HG03521 (cell line): ENCODE results near the gene HSD3B2.
"Not testable (repeated sequence)": the region's sequence is repeated elsewhere in the genome, so short reads cannot be mapped to it uniquely, and the experiment has no call there.

Experiments
- ATAC-seq: cut with Tn5 transposase; IDR thresholded peaks from one replicate; pipeline ENCODE4 v1.9.1; 2021; ENCODE audit warnings: mild to moderate bottlenecking, moderate library complexity; ENCODE audit not compliant: unreplicated experiment

Gene HSD3B2

GRCh38 chr1:119414950-119415349, at the start of gene HSD3B2:
Gene HSD3B2 (plus strand): TSS chr1:119415150. CDS start chr1:119415420, 270 bp downstream.
- no peak for ATAC-seq

DNA sequence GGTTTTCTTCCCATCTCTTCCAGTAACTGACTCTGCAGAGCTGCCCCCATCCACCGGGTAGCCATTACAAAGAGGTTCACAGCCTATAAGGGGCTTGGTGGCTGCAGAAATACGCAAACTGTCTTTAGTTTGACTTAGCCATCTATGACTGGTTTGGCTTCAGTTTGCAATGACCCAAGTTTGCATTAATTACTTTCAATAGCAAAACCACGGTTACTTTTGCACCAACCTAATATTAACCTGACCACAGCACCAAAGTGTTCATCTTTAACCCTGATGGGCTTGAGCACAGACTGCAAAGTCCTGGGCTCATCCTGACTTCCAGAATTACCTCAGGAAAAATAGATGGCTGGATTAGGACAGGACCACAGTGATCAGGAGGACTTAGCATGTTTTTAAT, 48.5 kb upstream of the HSD3B2 start:
- ATAC-seq, result no peak

DNA sequence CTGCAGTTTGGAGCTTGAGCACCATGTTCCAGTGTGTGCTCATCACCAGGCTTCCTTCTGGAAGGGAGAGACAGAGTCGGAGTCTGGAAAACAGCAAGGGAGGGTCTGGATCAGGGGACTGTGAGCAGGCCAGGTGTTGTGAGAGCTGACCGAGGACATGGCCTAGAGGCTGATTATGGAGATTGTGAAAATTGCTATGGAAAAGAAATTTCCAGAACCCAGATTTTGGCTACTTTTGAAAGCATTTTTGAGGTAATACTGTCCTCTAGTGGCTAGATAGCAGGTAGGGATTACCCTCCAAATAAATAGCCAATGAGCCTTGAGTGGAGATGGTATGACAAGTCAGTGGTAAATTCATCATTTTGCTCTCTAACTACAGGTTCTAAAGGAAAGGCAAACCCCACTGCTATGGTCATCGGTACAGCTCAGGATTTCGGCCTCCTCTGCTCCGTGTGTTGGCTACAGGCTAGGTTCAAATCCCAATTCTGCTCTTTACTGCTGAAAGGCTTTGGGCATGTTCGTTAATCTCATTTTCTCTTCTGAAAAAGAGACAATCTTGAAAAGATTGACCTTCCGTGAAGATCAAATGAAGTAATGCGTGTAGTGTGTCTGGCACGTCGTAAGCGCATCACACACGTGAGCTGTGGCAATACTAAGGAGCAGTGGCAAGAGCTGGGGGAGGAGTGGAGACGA, 47.4 kb upstream of the HSD3B2 start:
- no peak for ATAC-seq

- ATAC-seq, result no peak
Measured at GRCh38 chr1:119368554-119368953, 46.4 kb upstream of the HSD3B2 start, which contains the start of gene HAO2. Gene HAO2 (plus strand): TSS chr1:119368785. CDS start chr1:119381086, 12,301 bp downstream.

- ATAC-seq, result no peak
Measured at GRCh38 chr1:119370748-119371147, 44.2 kb upstream of the HSD3B2 start.

- no peak for ATAC-seq
Measured at GRCh38 chr1:119371815-119372214, 43.1 kb upstream of the HSD3B2 start.

DNA sequence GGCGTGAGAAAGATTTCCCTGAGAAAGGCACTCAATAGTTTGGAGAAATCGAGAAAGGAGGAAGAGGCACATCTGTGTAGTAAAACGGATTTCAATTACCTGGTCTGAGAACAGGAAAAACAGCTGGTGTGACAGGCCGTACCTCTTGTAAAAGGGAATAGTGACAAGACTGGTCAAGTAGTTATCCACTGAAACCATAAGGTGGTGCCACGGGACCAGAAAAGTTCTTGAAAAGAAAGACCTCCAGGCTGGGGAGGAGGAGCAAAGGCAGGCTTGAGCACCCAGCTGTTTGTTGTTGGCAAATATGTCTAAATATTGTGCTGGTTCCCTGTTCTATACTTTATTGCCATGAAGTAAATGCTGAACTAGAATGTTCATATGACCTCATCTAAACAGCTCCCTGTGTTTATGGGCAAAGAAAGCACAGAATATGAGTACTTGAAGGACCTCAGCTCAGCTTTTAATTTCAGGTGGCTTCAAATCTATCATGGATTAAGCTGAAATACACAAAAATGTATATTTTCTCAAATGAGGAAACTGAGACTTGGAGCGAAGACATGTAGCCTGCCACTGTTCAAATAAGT, 42.4 kb upstream of the HSD3B2 start:
- ATAC-seq, result peak; percentile 51

- ATAC-seq, result no peak
Measured at GRCh38 chr1:119373465-119373864, 41.5 kb upstream of the HSD3B2 start.

GRCh38 chr1:119374208-119374874, 40.6 kb upstream of the HSD3B2 start:
- no peak for ATAC-seq

DNA sequence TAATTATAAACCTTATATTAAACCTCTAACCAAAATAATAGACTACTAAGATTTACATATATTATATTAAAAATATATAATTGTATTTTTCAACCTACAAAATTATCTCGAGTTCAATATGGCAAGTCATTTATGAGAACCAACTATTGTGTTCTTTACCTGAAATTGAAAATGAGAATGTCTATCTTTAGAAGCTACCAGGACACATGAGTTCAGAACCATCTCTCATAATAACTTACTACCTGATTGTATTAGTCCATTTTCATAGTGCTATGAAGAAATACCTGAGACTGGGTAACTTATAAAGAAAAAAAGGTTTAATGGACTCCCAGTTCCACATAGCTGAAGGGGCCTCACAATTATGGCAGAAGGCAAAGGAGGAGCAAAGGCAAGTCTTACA, 39.6 kb upstream of the HSD3B2 start:
- no peak for ATAC-seq

DNA sequence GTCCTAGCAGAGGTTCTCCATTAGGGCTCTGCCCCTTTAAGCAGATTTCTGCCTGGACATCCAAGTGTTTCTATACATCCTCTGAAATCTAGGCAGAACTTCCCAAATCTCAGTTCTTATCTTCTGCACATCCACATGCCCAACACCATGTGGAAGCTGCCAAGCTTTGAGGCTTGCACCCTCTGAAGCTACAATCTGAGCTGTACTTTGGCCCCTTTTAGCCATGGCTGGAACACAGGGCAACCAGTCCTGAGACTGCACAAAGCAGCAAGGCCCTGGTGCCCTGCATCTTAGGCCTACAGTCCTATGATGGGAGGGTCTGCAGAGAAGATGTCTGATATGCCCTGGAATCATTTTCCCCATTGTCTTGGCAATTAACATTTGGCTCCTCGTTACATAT, 38.4 kb upstream of the HSD3B2 start:
- ATAC-seq, result no peak

DNA sequence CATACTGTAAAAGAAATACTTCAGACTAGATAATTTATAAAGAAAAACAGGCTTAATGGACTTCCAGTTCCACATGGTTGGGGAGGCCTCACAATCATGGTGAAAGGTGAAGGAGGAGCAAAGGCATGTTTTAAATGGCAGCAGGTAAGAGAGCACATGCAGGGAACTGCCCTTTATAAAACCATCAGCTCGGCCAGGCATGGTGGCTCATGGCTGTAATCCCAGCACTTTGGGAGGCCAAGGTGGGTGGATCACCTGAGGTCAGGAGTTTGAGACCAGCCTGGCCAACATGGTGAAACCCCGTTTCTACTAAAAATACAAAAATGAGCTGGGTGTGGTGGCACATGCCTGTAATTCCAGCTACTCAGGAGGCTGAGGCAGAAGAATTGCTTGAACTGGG, 37.4 kb upstream of the HSD3B2 start:
- ATAC-seq, result not testable (repeated sequence)

DNA sequence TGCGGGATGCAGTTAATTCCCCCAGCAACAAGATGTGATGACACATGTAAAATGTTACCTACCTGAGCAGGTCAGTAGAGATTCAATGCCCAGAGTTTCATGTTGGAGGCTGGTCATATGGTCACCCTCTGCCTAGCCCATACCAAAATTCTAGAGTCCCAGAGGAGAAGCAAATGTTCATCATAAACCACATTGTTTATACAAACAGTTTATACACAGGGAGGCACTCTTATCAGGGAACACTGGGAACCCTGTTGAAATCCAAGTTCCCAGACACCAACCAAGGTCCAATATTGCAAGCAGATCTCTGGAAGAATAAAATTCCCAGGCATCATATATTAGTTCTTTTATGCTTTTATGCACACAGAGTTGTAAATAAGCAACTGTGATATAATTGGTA, 35.8 kb upstream of the HSD3B2 start:
- ATAC-seq, result no peak

DNA sequence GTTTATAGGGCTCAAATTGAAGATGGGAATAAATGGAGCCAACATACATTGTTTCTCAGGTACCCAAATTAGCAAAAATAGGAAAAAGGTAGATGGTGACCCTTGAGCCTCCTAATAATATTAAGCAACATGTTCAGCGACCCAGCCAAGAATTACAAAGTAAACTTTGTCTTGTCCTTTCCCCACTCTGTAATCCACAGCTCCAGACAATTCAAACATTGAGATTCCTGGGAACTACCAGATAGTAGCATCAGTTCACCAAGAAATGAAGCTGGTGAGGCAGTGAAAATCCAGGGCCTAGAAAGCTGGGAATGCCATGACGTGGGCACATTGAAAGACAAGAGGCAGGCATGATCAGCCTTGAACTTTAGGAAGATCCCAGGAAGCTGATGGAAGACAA, 34.6 kb upstream of the HSD3B2 start:
- ATAC-seq, result no peak

GRCh38 chr1:119380983-119381662, 33.8 kb upstream of the HSD3B2 start:
- no peak for ATAC-seq

GRCh38 chr1:119384591-119384990, 30.4 kb upstream of the HSD3B2 start:
- no peak for ATAC-seq

GRCh38 chr1:119385650-119386049, 29.3 kb upstream of the HSD3B2 start:
- no peak for ATAC-seq

DNA sequence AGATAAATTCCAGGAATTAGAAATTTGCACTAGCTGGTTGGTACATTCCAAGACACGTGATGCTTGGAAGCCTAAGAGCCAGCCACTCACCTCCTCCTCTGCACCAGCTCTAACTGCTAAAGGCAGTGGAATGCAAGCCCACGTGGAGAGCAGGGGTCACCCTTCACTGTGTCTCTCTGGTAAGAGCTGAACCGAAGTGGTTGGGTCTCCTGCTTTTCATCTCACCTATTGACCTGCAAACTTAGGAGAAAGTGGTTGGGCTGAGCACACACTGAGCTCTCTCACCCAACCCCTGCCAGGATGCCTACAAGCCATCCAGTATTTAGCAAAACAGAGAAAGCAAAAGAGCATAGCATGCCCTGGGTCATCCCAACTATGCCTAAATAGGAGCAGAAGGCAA, 27.1 kb upstream of the HSD3B2 start:
- no peak for ATAC-seq

- ATAC-seq, result no peak
Measured at GRCh38 chr1:119388450-119388849, 26.5 kb upstream of the HSD3B2 start.

DNA sequence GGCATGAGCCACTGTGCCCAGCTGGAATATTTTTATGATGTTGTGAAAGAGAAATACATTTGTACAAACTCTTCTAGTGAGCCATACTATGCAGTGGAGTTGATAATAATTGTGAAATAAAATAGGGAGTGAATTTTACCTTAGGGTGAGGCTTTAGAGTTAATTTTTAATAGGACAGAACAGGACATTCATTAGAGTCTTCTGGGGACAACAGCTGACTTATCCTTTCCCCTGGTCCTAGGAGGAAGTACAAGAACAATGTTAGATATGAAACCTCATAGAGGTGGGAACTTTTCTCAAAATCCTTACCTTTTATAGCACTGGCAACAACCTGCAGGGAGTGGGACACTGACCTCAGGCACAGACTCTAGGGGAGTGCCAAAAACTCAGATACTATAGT, 24.4 kb upstream of the HSD3B2 start:
- no peak for ATAC-seq

- ATAC-seq, result no peak
Measured at GRCh38 chr1:119391749-119392148, 23.2 kb upstream of the HSD3B2 start.

DNA sequence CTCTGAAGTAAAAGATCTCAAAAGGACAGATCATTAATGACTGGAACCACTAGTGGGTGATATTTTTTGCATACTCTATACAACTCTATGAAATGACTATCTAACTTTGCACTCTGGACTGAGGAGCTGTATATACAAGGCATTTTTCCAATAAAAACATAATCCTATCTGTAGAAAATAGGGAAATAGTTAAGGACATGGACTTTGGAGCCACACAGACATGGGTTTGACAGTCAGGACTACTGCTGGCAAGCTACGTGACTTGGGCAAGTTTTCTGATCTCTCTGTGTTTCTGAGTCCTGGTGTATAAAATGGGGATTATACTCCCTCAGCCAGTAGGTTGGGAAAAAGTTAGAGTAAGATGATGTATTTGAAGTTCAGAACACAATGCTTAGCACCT, 20.9 kb upstream of the HSD3B2 start:
- no peak for ATAC-seq
